HK-2 (cell line): ENCODE results near the gene MYL11.

ENCODE experiments used
- DNase-seq: peaks from one replicate; pipeline ENCODE4 v3.0.0-alpha.2; 2018; ENCODE audit not compliant: unreplicated experiment

The MYL11 gene

GRCh38 chr16:30354423-30355143 is 20.0 kb upstream of the MYL11 start:
- no peak for DNase-seq

- DNase-seq = peak; percentile 88
These were observed 19.3 kb upstream of the MYL11 start, which contains the start of gene CD2BP2 for GRCh38 chr16:30355144-30355953. Gene CD2BP2, minus strand, starts transcription at chr16:30355308. Its CDS starts 627 bp downstream, at chr16:30354681.

GRCh38 chr16:30355954-30356308 is 18.7 kb upstream of the MYL11 start:
- no peak for DNase-seq

DNA sequence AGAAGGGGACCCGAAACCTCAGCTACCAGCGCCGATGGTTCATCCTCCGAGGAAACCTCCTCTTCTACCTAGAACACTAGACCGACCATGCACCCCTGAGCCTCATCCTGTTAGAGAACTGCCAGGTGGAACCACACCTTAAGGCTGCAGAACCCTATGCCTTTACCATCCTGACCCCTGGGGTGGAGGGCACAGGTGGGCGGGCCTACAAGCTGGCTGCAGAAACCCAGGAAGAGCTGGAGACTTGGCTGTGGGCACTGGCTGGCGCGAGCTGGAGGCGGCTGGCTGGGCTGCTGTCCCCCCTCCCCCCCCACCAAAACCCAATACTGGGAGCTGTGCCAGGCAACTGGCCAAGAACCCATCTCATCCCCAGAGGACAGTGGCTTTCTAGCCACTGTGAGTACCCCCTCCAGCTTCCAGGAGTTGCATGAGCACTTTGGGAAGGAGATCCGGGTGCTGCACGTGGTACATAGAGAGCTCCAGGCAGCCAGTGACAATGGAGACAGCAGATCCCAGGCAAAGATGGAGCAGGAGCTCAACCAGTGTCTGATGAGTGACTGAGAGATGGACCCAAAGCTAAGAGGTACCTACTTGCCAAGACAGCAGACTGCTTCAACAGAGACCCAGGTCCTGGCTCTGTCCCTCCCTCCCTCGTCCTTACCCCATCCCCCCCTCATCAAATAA is 18.1 kb upstream of the MYL11 start:
- peak; percentile 60 for DNase-seq

GRCh38 chr16:30357085-30357714 is 17.4 kb upstream of the MYL11 start:
- DNase-seq = no peak

- no peak for DNase-seq
These were observed 16.7 kb upstream of the MYL11 start for GRCh38 chr16:30357715-30358576.

GRCh38 chr16:30358577-30358936 is 16.0 kb upstream of the MYL11 start:
- DNase-seq = no peak

DNA sequence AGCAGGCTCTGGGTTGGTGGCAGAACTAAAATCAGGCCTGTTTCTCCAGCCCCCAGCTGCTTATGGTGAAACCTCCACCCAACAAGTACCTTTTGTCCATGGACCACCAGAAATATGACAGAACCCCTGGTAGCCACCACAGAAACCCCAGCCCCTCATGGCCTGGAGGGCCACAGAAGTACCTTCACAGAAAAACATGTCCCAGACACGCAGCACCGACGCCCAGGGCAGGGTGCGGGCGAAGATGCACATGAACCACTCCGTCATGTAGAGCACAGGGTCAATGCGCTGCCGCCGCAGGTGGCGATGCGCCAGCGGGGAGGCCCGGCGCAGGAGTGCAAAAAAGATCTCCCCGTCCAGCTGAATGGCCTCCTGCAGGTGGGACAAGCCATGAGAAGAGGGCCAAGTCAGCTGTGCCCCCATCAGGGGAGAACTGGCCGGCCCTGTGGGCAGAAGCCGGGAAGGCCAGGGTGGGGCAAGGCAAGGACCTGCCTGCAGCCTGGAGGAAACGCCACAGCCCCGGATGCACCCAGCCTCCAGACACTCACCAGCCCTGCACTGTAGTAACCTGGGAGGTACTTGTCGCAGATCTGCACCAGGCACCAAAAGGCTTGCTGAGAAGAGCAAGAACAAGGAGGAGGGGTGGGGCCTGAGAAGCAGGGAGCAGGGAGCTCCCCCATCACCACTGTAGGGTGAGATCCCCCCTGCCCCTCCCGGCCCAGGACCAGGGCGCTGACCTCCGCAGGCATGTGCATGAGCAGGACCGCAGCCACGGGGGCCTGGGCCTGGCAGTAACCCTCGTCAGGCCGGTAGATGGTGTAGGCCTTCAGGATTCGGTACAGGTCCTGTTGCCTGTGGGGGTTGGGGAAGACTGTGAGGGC is 15.4 kb upstream of the MYL11 start:
- no peak for DNase-seq

- DNase-seq = no peak
These were observed 14.8 kb upstream of the MYL11 start for GRCh38 chr16:30359871-30360170.

GRCh38 chr16:30361180-30361579 is 13.4 kb upstream of the MYL11 start:
- no peak for DNase-seq

GRCh38 chr16:30365200-30365599 is 9.4 kb upstream of the MYL11 start:
- DNase-seq = no peak

DNA sequence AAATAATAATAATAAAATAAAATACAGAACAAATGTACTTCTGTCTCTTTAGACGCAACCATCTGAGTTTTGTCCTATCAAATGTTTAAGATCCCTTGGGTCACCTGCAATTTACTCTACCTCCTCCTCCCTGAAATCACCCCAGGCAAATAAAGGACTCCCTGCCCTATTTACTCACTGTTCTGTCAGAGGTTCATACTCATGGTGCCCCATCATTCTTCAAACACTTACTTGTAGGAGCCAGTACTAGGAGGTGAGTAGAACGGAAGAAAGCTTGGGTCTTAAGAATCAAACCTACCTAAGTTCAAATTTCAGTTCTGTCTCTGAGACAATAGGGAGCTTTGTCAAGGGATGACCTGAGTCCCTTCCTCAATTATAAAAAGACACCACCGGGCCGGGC is 8.1 kb upstream of the MYL11 start:
- no peak for DNase-seq

DNA sequence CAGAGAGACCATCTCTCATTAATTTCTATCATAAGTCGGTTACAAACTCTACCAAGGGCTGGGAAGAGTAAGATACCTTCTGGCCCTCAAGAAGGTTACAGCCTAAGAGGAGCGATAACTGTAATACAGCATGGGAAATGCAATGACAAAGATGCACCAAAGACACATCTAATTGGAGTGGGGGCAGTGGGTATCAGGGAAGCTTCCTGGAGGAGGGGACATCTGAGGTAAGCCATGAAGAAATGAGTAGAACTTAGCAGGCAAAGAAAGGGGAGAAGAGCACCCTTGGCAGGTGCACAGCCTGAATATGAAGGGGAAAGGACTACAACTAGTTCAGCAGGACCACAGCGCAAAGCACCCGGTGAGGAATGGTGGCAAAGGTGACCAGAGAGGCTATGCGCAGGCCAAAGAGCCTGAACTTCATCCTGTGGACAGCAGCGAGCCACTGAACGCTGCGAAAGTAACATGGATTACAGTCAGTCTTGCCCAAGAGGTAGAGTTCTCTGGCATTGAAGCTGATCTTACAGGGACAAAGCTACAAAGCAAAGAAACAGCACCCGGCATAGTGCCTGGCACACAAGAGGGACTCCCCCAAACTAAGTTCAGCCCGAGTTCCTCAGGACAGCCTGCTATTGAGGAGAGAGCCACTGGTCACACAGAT is 7.1 kb upstream of the MYL11 start:
- DNase-seq = no peak

GRCh38 chr16:30368122-30368791 is 6.3 kb upstream of the MYL11 start:
- peak; percentile 46 for DNase-seq

GRCh38 chr16:30368792-30369090 is 5.9 kb upstream of the MYL11 start:
- no peak for DNase-seq

DNA sequence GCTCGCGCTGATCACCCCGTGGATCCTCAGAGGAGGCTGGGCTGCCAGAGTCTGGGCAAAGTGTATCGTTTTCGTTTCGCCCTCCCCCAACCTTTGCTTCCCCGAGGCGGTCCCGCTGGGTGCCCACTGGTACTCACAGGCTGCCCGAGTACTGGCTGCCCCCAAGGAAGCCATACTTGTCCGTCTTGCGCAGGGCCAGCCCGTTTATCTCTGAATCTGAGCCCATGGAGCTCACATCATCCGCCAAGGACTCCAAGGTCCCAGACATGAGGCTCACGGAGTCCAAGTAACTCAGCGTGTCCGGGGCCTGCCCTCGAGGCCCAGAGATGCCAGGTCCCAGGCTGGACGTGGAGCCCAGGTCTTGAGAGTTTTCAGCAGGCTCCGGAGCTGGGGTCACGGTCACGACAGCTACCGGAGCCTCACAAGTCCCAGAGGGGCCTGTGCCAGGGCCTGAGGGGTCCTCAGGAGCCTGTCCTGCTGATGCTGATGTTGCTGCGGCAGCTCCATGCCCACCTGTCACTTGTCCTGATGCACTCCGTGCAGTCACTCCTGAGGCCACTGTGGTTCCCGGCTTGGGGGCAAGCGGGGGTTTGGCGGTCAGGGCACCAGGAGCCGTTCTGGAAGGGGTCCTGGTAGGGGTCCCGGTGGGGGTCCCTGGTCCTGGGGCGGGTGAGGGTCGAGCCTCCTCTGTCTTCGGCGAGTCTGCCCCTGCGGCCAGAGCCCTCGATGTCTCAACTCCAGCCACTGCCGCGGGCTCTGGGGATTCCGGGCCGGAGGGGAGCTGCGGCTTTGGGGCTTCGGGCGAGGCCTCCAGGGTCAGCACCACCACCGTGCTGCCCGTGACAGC is 5.3 kb upstream of the MYL11 start:
- DNase-seq = no peak

GRCh38 chr16:30369938-30370455 is 4.6 kb upstream of the MYL11 start:
- no peak for DNase-seq

GRCh38 chr16:30370456-30371247 is 4.0 kb upstream of the MYL11 start, which contains the start of gene TBC1D10B:
Gene TBC1D10B, minus strand, starts transcription at chr16:30370494. Its CDS starts 311 bp downstream, at chr16:30370183.
- peak; percentile 96 for DNase-seq
